Peyer's patch (tissue), 4 donors: ENCODE data around the gene ZBTB14.

Experiments used
- CTCF ChIP-seq, 6 experiments: fragments of 450-650 bp in 4 of 6; fragments of 200-600 bp in 2 of 6; sonication (generic) in 1 of 6; IDR thresholded peaks; one replicate each; pipeline ENCODE4 v1.5.1; 2017 to 2019; ENCODE audit warnings: antibody characterized with exemption in 6 of 6, mild to moderate bottlenecking in 3 of 6, moderate library complexity in 1 of 6
- POLR2A ChIP-seq, 2 donors: fragments of 450-650 bp; IDR thresholded peaks; one replicate each; pipeline ENCODE4 v1.5.1; 2017; ENCODE audit warnings: antibody characterized with exemption in 2 of 2, mild to moderate bottlenecking in 2 of 2, moderate library complexity in 2 of 2

GRCh38 chr18:5315838-5316237 lies 20.3 kb upstream of the ZBTB14 start:
- TF ChIP-seq POLR2A (IDR thresholded peaks at IDR 0.05) (no peak), CTCF (IDR thresholded peaks at IDR 0.05) (no peak)
